SIG-M5 treated with dmso at 0.1 percent for 504 hours (cell line): ENCODE data around the gene BMP7.
"Not testable (repeated sequence)": the region's sequence is repeated elsewhere in the genome, so short reads cannot be mapped to it uniquely, and the experiment has no call there.

Experiments used
- DNase-seq: peaks from one replicate; lab custom pipeline; 2025; ENCODE audit not compliant: unreplicated experiment; lab: John Stamatoyannopoulos, UW

The BMP7 gene

GRCh38 chr20:57175397-57176010 lies 90.9 kb downstream of the BMP7 start:
- no peak for DNase-seq

GRCh38 chr20:57174737-57175136 lies 91.7 kb downstream of the BMP7 start:
- DNase-seq = no peak

GRCh38 chr20:57173986-57174385 lies 92.5 kb downstream of the BMP7 start:
- no peak for DNase-seq

GRCh38 chr20:57173041-57173440 lies 93.4 kb downstream of the BMP7 start:
- no peak for DNase-seq

GRCh38 chr20:57170343-57170742 lies 96.1 kb downstream of the BMP7 start:
- no peak for DNase-seq

- DNase-seq = no peak
Measured at GRCh38 chr20:57169162-57169561, 97.3 kb downstream of the BMP7 start.

GRCh38 chr20:57167971-57168701 lies 98.3 kb downstream of the BMP7 start:
- DNase-seq = no peak

GRCh38 chr20:57167292-57167655 lies 99.2 kb downstream of the BMP7 start:
- DNase-seq = no peak

- DNase-seq = no peak
Measured at GRCh38 chr20:57166568-57167291, 99.7 kb downstream of the BMP7 start.

GRCh38 chr20:57165427-57166004 lies 100.9 kb downstream of the BMP7 start:
- DNase-seq = no peak

- no peak for DNase-seq
Measured at GRCh38 chr20:57164872-57165271, 101.6 kb downstream of the BMP7 start.

- no peak for DNase-seq
Measured at GRCh38 chr20:57163041-57163440, 103.4 kb downstream of the BMP7 start.

GRCh38 chr20:57162362-57162652 lies 104.1 kb downstream of the BMP7 start:
- DNase-seq = no peak

- DNase-seq = no peak
Measured at GRCh38 chr20:57161478-57162361, 104.7 kb downstream of the BMP7 start.

GRCh38 chr20:57160985-57161384 lies 105.5 kb downstream of the BMP7 start:
- DNase-seq = no peak

GRCh38 chr20:57159945-57160610 lies 106.4 kb downstream of the BMP7 start:
- no peak for DNase-seq

- DNase-seq = peak; percentile 90
Measured at GRCh38 chr20:57159193-57159851, 107.1 kb downstream of the BMP7 start.

- DNase-seq = no peak
Measured at GRCh38 chr20:57158474-57158873, 108.0 kb downstream of the BMP7 start.

- DNase-seq = not testable (repeated sequence)
Measured at GRCh38 chr20:57157787-57158186, 108.7 kb downstream of the BMP7 start.

- no peak for DNase-seq
Measured at GRCh38 chr20:57157106-57157691, 109.2 kb downstream of the BMP7 start.
